SIG-M5 treated with dmso at 0.1 percent for 504 hours (cell line): ENCODE results near the gene PTPN4.

Source experiments
- DNase-seq: peaks from one replicate; lab custom pipeline; 2025; ENCODE audit not compliant: unreplicated experiment; lab: John Stamatoyannopoulos, UW

Gene PTPN4

GRCh38 chr2:119759451-119760236 lies at the start of gene PTPN4:
TSS of gene PTPN4 (plus strand) at chr2:119759922. CDS start at chr2:119809854, 49,932 bp downstream.
- peak; percentile 99 for DNase-seq

- no peak for DNase-seq
Measured at GRCh38 chr2:119710281-119710680, 49.4 kb upstream of the PTPN4 start.

- no peak for DNase-seq
Measured at GRCh38 chr2:119711352-119711751, 48.4 kb upstream of the PTPN4 start.

- no peak for DNase-seq
Measured at GRCh38 chr2:119712571-119712970, 47.2 kb upstream of the PTPN4 start.

GRCh38 chr2:119713819-119714490 lies 45.8 kb upstream of the PTPN4 start:
- DNase-seq = no peak

- no peak for DNase-seq
Measured at GRCh38 chr2:119715409-119716283, 44.1 kb upstream of the PTPN4 start.

GRCh38 chr2:119716284-119716672 lies 43.4 kb upstream of the PTPN4 start:
- no peak for DNase-seq

GRCh38 chr2:119718501-119719260 lies 41.0 kb upstream of the PTPN4 start:
- no peak for DNase-seq

GRCh38 chr2:119719261-119719627 lies 40.5 kb upstream of the PTPN4 start:
- DNase-seq = no peak

- no peak for DNase-seq
Measured at GRCh38 chr2:119721043-119721442, 38.7 kb upstream of the PTPN4 start.

GRCh38 chr2:119721462-119721861 lies 38.3 kb upstream of the PTPN4 start:
- DNase-seq = no peak

GRCh38 chr2:119721904-119722303 lies 37.8 kb upstream of the PTPN4 start:
- no peak for DNase-seq

GRCh38 chr2:119723186-119723585 lies 36.5 kb upstream of the PTPN4 start:
- no peak for DNase-seq

GRCh38 chr2:119723784-119724467 lies 35.8 kb upstream of the PTPN4 start:
- DNase-seq = no peak

GRCh38 chr2:119724656-119725485 lies 34.9 kb upstream of the PTPN4 start:
- DNase-seq = no peak

- DNase-seq = no peak
Measured at GRCh38 chr2:119727493-119727892, 32.2 kb upstream of the PTPN4 start.

- no peak for DNase-seq
Measured at GRCh38 chr2:119728421-119728820, 31.3 kb upstream of the PTPN4 start.

- DNase-seq = no peak
Measured at GRCh38 chr2:119730671-119731177, 29.0 kb upstream of the PTPN4 start.

GRCh38 chr2:119731983-119732382 lies 27.7 kb upstream of the PTPN4 start:
- no peak for DNase-seq
